NB4 (cell line): ENCODE measurements around the gene AHR.
"Not testable (repeated sequence)": the region's sequence is repeated elsewhere in the genome, so short reads cannot be mapped to it uniquely, and the experiment has no call there.

Source experiments
- DNase-seq: peaks from one replicate; pipeline ENCODE4 v3.0.0; 2010; ENCODE audit warnings: low read depth
- H3K4me3 ChIP-seq: one replicate; pipeline ENCODE4 v1.5.1; 2011; ENCODE audit warnings: mild to moderate bottlenecking, low read depth, low read length, moderate library complexity
- CTCF ChIP-seq: IDR thresholded peaks from one replicate; pipeline ENCODE4 v1.5.1; 2012; ENCODE audit warnings: low read depth, low read length
- MAX ChIP-seq: IDR thresholded peaks from 2 replicates; pipeline ENCODE4 v1.6.1; 2011; ENCODE audit warnings: low read depth, low read length
- MYC ChIP-seq: IDR thresholded peaks from 2 replicates; pipeline ENCODE4 v1.6.1; 2011; ENCODE audit warnings: low read depth, low read length
- POLR2A ChIP-seq: IDR thresholded peaks from 2 replicates; pipeline ENCODE4 v1.6.1; 2011; ENCODE audit warnings: mild to moderate bottlenecking; ENCODE audit not compliant: insufficient read length; ENCODE audit errors: extremely low read depth

Gene AHR

GRCh38 chr7:17347401-17347800 is 48.9 kb downstream of the AHR start:
- DNase-seq = no peak
- TF ChIP-seq CTCF (no peak), POLR2A (no peak), MYC (no peak), MAX (no peak)
- no peak overlapping the region for H3K4me3 ChIP-seq

- DNase-seq, H3K4me3 ChIP-seq: not testable (repeated sequence)
These were observed 50.5 kb downstream of the AHR start for GRCh38 chr7:17348932-17349331.

- not testable (repeated sequence) for DNase-seq, H3K4me3 ChIP-seq
These were observed 51.9 kb downstream of the AHR start for GRCh38 chr7:17350321-17350720.

- not testable (repeated sequence) for H3K4me3 ChIP-seq, DNase-seq
These were observed 55.4 kb downstream of the AHR start for GRCh38 chr7:17353650-17354419.

- no peak for TF ChIP-seq CTCF
- no peak for TF ChIP-seq MYC
- TF ChIP-seq MAX = no peak
- no peak for TF ChIP-seq POLR2A
- no peak for DNase-seq
- H3K4me3 ChIP-seq = no peak overlapping the region
These were observed 56.0 kb downstream of the AHR start for GRCh38 chr7:17354473-17354872.

GRCh38 chr7:17355050-17355449 is 56.6 kb downstream of the AHR start:
- no peak for DNase-seq
- H3K4me3 ChIP-seq = no peak overlapping the region
- TF ChIP-seq CTCF = no peak
- no peak for TF ChIP-seq MAX
- TF ChIP-seq POLR2A = no peak
- no peak for TF ChIP-seq MYC

GRCh38 chr7:17357952-17358351 is 59.5 kb downstream of the AHR start:
- no peak for DNase-seq
- H3K4me3 ChIP-seq = no peak overlapping the region
- TF ChIP-seq MAX (no peak), MYC (no peak), POLR2A (no peak), CTCF (no peak)
